ENCODE data around the gene FARSA.
"Not testable (repeated sequence)": the region's sequence is repeated elsewhere in the genome, so short reads cannot be mapped to it uniquely, and the experiment has no call there.

The FARSA gene

GRCh38 chr19:12937927-12938778, 4.6 kb upstream of the FARSA start, which contains the start of gene CALR:
Gene CALR (plus strand): TSS chr19:12938609. CDS start chr19:12938680, 71 bp downstream.
- peak; percentile 95 to 98 for DNase-seq (ENCODE audit: low read depth in 2 of 2)

GRCh38 chr19:12937093-12937926, 3.8 kb upstream of the FARSA start:
- DNase-seq (ENCODE audit: low read depth in 2 of 2): no peak

- no peak for DNase-seq (ENCODE audit: low read depth in 2 of 2)
These were observed 3.1 kb upstream of the FARSA start for GRCh38 chr19:12936582-12936981.

GRCh38 chr19:12935071-12935470, 1.6 kb upstream of the FARSA start:
- no peak for DNase-seq (ENCODE audit: low read depth in 2 of 2)

GRCh38 chr19:12932392-12933286, 872 bp downstream of the FARSA start:
- no peak for DNase-seq (ENCODE audit: low read depth in 2 of 2)

GRCh38 chr19:12930002-12930645, 3.4 kb downstream of the FARSA start:
- DNase-seq (ENCODE audit: low read depth in 2 of 2): no peak

- DNase-seq (ENCODE audit: low read depth in 2 of 2): no peak
These were observed 8.7 kb downstream of the FARSA start for GRCh38 chr19:12924621-12925310.

- no peak for DNase-seq (ENCODE audit: low read depth in 2 of 2)
These were observed 10.6 kb downstream of the FARSA start for GRCh38 chr19:12922959-12923358.

- no peak for DNase-seq (ENCODE audit: low read depth in 2 of 2)
These were observed 12.5 kb downstream of the FARSA start for GRCh38 chr19:12921047-12921446.

GRCh38 chr19:12918253-12918652, 15.3 kb downstream of the FARSA start:
- no peak for DNase-seq (ENCODE audit: low read depth in 2 of 2)

- not testable (repeated sequence) for DNase-seq (ENCODE audit: low read depth in 2 of 2)
These were observed 17.7 kb downstream of the FARSA start for GRCh38 chr19:12915860-12916259.

GRCh38 chr19:12913851-12914690, 19.4 kb downstream of the FARSA start:
- peak in 1 of 2 donors; percentile 23 for DNase-seq (ENCODE audit: low read depth in 2 of 2)

- DNase-seq (ENCODE audit: low read depth in 2 of 2): no peak
These were observed 20.4 kb downstream of the FARSA start for GRCh38 chr19:12913011-12913561.

GRCh38 chr19:12912571-12912970, 20.9 kb downstream of the FARSA start:
- DNase-seq (ENCODE audit: low read depth in 2 of 2): no peak

GRCh38 chr19:12907166-12907565, 26.3 kb downstream of the FARSA start:
- DNase-seq (ENCODE audit: low read depth in 2 of 2): no peak

GRCh38 chr19:12899891-12900518, 33.5 kb downstream of the FARSA start:
- DNase-seq (ENCODE audit: low read depth in 2 of 2): no peak

GRCh38 chr19:12896460-12896859, 37.1 kb downstream of the FARSA start:
- no peak for DNase-seq (ENCODE audit: low read depth in 2 of 2)

- DNase-seq (ENCODE audit: low read depth in 2 of 2): no peak
These were observed 39.9 kb downstream of the FARSA start for GRCh38 chr19:12893582-12893981.

GRCh38 chr19:12891553-12892021, 41.9 kb downstream of the FARSA start:
- no peak for DNase-seq (ENCODE audit: low read depth in 2 of 2)
